Panc1 (cell line): ENCODE measurements around the gene SRSF12.

Experiments
- POLR2AphosphoS5 ChIP-seq: IDR thresholded peaks from 2 replicates; pipeline ENCODE4 v1.6.1; 2012; ENCODE audit warnings: mild to moderate bottlenecking, low read depth, low read length, moderate library complexity
- SIN3A ChIP-seq: IDR thresholded peaks from 2 replicates; pipeline ENCODE4 v1.6.1; 2012; ENCODE audit warnings: low read depth, mild to moderate bottlenecking, low read length, moderate library complexity, borderline replicate concordance; ENCODE audit not compliant: insufficient read depth
- TF ChIP-seq, protein P1 (sequence below): fragments of 450-650 bp; IDR thresholded peaks from 2 replicates; pipeline ENCODE4 v1.5.1; 2017; ENCODE audit warnings: mild to moderate bottlenecking

DNA sequence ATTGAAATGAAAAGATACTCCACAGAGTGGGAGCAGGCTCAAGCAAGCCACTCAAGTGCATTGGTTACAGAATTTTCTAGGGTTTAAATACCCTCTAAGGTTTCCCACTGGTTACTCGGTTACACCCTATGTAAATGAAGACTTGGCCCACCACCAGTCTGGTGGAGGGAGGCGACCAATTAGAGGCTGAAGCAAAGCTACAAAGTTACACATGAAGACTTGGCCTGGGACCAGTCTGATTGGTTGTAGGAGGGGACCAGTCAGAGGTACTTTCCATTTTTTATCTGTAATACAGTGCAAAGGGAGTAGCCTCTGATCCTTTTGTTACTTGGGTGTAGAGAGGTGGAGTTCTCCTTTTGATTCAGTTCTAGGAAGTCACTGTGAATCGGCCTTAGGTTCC, 7.6 kb downstream of the SRSF12 start:
- TF ChIP-seq POLR2AphosphoS5 (no peak), SIN3A (no peak)
- TF ChIP-seq, protein P1, sequence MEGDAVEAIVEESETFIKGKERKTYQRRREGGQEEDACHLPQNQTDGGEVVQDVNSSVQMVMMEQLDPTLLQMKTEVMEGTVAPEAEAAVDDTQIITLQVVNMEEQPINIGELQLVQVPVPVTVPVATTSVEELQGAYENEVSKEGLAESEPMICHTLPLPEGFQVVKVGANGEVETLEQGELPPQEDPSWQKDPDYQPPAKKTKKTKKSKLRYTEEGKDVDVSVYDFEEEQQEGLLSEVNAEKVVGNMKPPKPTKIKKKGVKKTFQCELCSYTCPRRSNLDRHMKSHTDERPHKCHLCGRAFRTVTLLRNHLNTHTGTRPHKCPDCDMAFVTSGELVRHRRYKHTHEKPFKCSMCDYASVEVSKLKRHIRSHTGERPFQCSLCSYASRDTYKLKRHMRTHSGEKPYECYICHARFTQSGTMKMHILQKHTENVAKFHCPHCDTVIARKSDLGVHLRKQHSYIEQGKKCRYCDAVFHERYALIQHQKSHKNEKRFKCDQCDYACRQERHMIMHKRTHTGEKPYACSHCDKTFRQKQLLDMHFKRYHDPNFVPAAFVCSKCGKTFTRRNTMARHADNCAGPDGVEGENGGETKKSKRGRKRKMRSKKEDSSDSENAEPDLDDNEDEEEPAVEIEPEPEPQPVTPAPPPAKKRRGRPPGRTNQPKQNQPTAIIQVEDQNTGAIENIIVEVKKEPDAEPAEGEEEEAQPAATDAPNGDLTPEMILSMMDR, result no peak
